Retinal pigment epithelial cell (primary cell): ENCODE data around the gene MAP7.
"Not testable (repeated sequence)": the region's sequence is repeated elsewhere in the genome, so short reads cannot be mapped to it uniquely, and the experiment has no call there.

Source experiments
- DNase-seq: peaks from one replicate; pipeline ENCODE4 v3.0.0-alpha.2; 2010; ENCODE audit warnings: low read depth
- H3K4me3 ChIP-seq: 2 replicates; pipeline ENCODE4 v1.5.1; 2011; ENCODE audit warnings: mild to moderate bottlenecking, low read length, control low read depth, moderate library complexity
- CTCF ChIP-seq: conservative IDR thresholded peaks from 2 replicates; pipeline ENCODE4 v1.5.1; 2011; ENCODE audit warnings: low read depth, low read length, control low read depth, inconsistent platforms

The MAP7 gene

GRCh38 chr6:136494710-136495109 is 55.5 kb downstream of the MAP7 start:
- DNase-seq = no peak
- no peak for TF ChIP-seq CTCF
- no peak overlapping the region for H3K4me3 ChIP-seq

GRCh38 chr6:136494059-136494458 is 56.2 kb downstream of the MAP7 start:
- H3K4me3 ChIP-seq = no peak overlapping the region
- no peak for TF ChIP-seq CTCF
- no peak for DNase-seq

- H3K4me3 ChIP-seq = no peak overlapping the region
- TF ChIP-seq CTCF = no peak
- DNase-seq = no peak
Observed at GRCh38 chr6:136492409-136492808, 57.8 kb downstream of the MAP7 start.

GRCh38 chr6:136491754-136492153 is 58.5 kb downstream of the MAP7 start:
- TF ChIP-seq CTCF = no peak
- DNase-seq = no peak
- H3K4me3 ChIP-seq = no peak overlapping the region

GRCh38 chr6:136491251-136491650 is 59.0 kb downstream of the MAP7 start:
- TF ChIP-seq CTCF = no peak
- DNase-seq = no peak
- H3K4me3 ChIP-seq = no peak overlapping the region

- DNase-seq, H3K4me3 ChIP-seq: not testable (repeated sequence)
Observed at GRCh38 chr6:136489689-136490033, 60.6 kb downstream of the MAP7 start.

- no peak for TF ChIP-seq CTCF
- no peak overlapping the region for H3K4me3 ChIP-seq
- no peak for DNase-seq
Observed at GRCh38 chr6:136487759-136488425, 62.3 kb downstream of the MAP7 start.

GRCh38 chr6:136486357-136486756 is 63.9 kb downstream of the MAP7 start:
- TF ChIP-seq CTCF = no peak
- DNase-seq = no peak
- H3K4me3 ChIP-seq = no peak overlapping the region
